H1 (cell line): ENCODE data around the gene PKP3. TPM values are rescaled to one million over a fixed set of nuclear protein-coding genes. Genes with fewer than 3 reads are reported as not detected.

Experiments used
- CTCF ChIA-PET: fragments of 300-600 bp; sonication (Branson Sonifier 250); formaldehyde crosslinking; loops from one replicate; lab custom pipeline; 2021; ENCODE audit not compliant: partially characterized antibody; lab: Charles Lee
- POLR2A ChIA-PET: fragments of 300-600 bp; sonication (Branson Sonifier 250); formaldehyde crosslinking; loops from one replicate; lab custom pipeline; 2021; ENCODE audit warnings: inconsistent platforms; ENCODE audit not compliant: partially characterized antibody; lab: Charles Lee
- DNase-seq, 2 experiments: peaks; one replicate each; pipeline versions ENCODE4 v3.0.0 to v3.0.0-alpha.2; 2010 to 2022; ENCODE audit warnings: low spot score in 2 of 2, low read depth in 1 of 2, mixed read lengths in 1 of 2
- FAIRE-seq: peaks from 2 replicates; lab custom pipeline; 2011; peaks lifted over from hg19 to GRCh38; lab: Jason Lieb, UNC
- H2AFZ ChIP-seq: 2 replicates; pipeline ENCODE4 v1.8.1; 2012; ENCODE audit warnings: low read length, inconsistent platforms
- H2AK5ac ChIP-seq: 2 replicates; pipeline ENCODE4 v1.6.1; 2013; ENCODE audit warnings: low read depth, low read length
- H2BK120ac ChIP-seq: replicated peaks from 2 replicates; pipeline ENCODE3; 2013; ENCODE audit warnings: low read depth, low read length, inconsistent platforms
- H2BK12ac ChIP-seq: 2 replicates; pipeline ENCODE4 v1.6.1; 2013; ENCODE audit warnings: low read depth, low read length
- H2BK15ac ChIP-seq: 2 replicates; pipeline ENCODE4 v1.6.1; 2013; ENCODE audit warnings: low read length
- H2BK20ac ChIP-seq: 2 replicates; pipeline ENCODE4 v1.6.1; 2013; ENCODE audit warnings: low read length
- H2BK5ac ChIP-seq: 2 replicates; pipeline ENCODE4 v1.6.1; 2013; ENCODE audit warnings: low read depth, low read length
- H3K14ac ChIP-seq: 2 replicates; pipeline ENCODE4 v1.6.1; 2013; ENCODE audit warnings: inconsistent platforms; ENCODE audit not compliant: insufficient read length
- H3K18ac ChIP-seq: 2 replicates; pipeline ENCODE4 v1.6.1; 2013; ENCODE audit warnings: low read length; ENCODE audit errors: extremely low read depth
- H3K23ac ChIP-seq: 2 replicates; pipeline ENCODE4 v1.6.1; 2013; ENCODE audit warnings: inconsistent platforms; ENCODE audit not compliant: insufficient read length
- H3K23me2 ChIP-seq: 2 replicates; pipeline ENCODE4 v1.6.1; 2013; ENCODE audit warnings: low read depth, low read length
- H3K27ac ChIP-seq: 2 replicates; pipeline ENCODE4 v1.6.1; 2011; ENCODE audit warnings: low read depth, low read length, inconsistent platforms
- H3K27me3 ChIP-seq, 4 experiments: replicated peaks in 1 of 4; 1 replicate in 1 of 4; 2 replicates in 3 of 4; pipeline versions ENCODE4 v1.6.1 to v1.8.1; 2011 to 2013; ENCODE audit warnings: low read length in 3 of 4, mild to moderate bottlenecking in 3 of 4, inconsistent platforms in 2 of 4, mixed read lengths in 2 of 4, moderate library complexity in 1 of 4; ENCODE audit not compliant: control insufficient read depth in 3 of 4, insufficient read depth in 3 of 4; ENCODE audit errors: extremely low read depth in 1 of 4
- H3K36me3 ChIP-seq, 4 experiments: 2 replicates each; pipeline versions ENCODE4 v1.6.1 to v1.8.1; 2011 to 2013; ENCODE audit warnings: mild to moderate bottlenecking in 4 of 4, low read length in 3 of 4, moderate library complexity in 2 of 4, control low read depth in 1 of 4, inconsistent platforms in 1 of 4; ENCODE audit not compliant: insufficient read depth in 4 of 4, control insufficient read depth in 2 of 4
- H3K4ac ChIP-seq: replicated peaks from 2 replicates; pipeline ENCODE3; 2013; ENCODE audit warnings: low read length, low read depth, mixed read lengths, inconsistent platforms; ENCODE audit not compliant: insufficient read length
- H3K4me1 ChIP-seq, 4 experiments: replicated peaks in 1 of 4; 1 replicate in 1 of 4; 2 replicates in 3 of 4; pipeline versions ENCODE4 v1.6.1 to v1.8.1; 2011 to 2013; ENCODE audit warnings: low read length in 3 of 4, inconsistent platforms in 2 of 4, mixed read lengths in 1 of 4; ENCODE audit not compliant: insufficient read depth in 4 of 4, control insufficient read depth in 3 of 4
- H3K4me2 ChIP-seq, 2 experiments: 2 replicates each; pipeline versions ENCODE4 v1.6.1 to v1.8.1; 2011 to 2013; ENCODE audit warnings: low read depth in 2 of 2, low read length in 2 of 2, control low read depth in 1 of 2, inconsistent platforms in 1 of 2, mild to moderate bottlenecking in 1 of 2; ENCODE audit not compliant: insufficient read depth in 1 of 2
- H3K4me3 ChIP-seq, 4 experiments: fragments of 200-600, 300-600 bp in 1 of 4; sonication (generic), shearing (Covaris generic), sonication (Bioruptor Twin) in 1 of 4; 2 replicates each; pipeline versions ENCODE4 v1.5.1 to v1.8.1; 2011 to 2016; ENCODE audit warnings: low read length in 4 of 4, low read depth in 3 of 4, control low read depth in 2 of 4, inconsistent platforms in 2 of 4, mild to moderate bottlenecking in 2 of 4, mixed read lengths in 1 of 4, moderate library complexity in 1 of 4; ENCODE audit not compliant: insufficient read depth in 2 of 4; ENCODE audit errors: extremely low read depth in 1 of 4
- H3K56ac ChIP-seq: replicated peaks from 2 replicates; pipeline ENCODE3; 2013; ENCODE audit warnings: low read depth, mild to moderate bottlenecking, mixed read lengths, low read length, inconsistent platforms; ENCODE audit not compliant: insufficient read length
- H3K79me1 ChIP-seq: 2 replicates; pipeline ENCODE4 v1.6.1; 2013; ENCODE audit warnings: low read depth, low read length, control low read depth
- H3K79me2 ChIP-seq, 2 experiments: 2 replicates each; pipeline versions ENCODE4 v1.6.1 to v1.8.1; 2012 to 2013; ENCODE audit warnings: low read length in 2 of 2, mild to moderate bottlenecking in 2 of 2, inconsistent platforms in 1 of 2; ENCODE audit not compliant: insufficient read depth in 2 of 2, control insufficient read depth in 1 of 2
- H3K9ac ChIP-seq, 4 experiments: replicated peaks in 1 of 4; 1 replicate in 1 of 4; 2 replicates in 3 of 4; pipeline versions ENCODE4 v1.6.1 to v1.8.1; 2011 to 2013; ENCODE audit warnings: low read depth in 3 of 4, low read length in 3 of 4, control low read depth in 2 of 4, mild to moderate bottlenecking in 2 of 4, moderate library complexity in 2 of 4, inconsistent platforms in 1 of 4; ENCODE audit errors: extremely low read depth in 1 of 4
- H3K9me3 ChIP-seq, 2 experiments: 2 replicates each; pipeline versions ENCODE4 v1.6.1 to v1.8.1; 2012 to 2013; ENCODE audit warnings: mild to moderate bottlenecking in 2 of 2, moderate library complexity in 2 of 2, control low read depth in 1 of 2, inconsistent platforms in 1 of 2, low read depth in 1 of 2, low read length in 1 of 2, mixed read lengths in 1 of 2; ENCODE audit not compliant: insufficient read depth in 2 of 2
- H4K20me1 ChIP-seq, 2 experiments: replicated peaks in 1 of 2; 2 replicates each; pipeline versions ENCODE3 to v1.8.1; 2011 to 2013; ENCODE audit warnings: inconsistent platforms in 2 of 2, low read length in 2 of 2, mild to moderate bottlenecking in 1 of 2; ENCODE audit not compliant: insufficient read depth in 2 of 2, control insufficient read depth in 1 of 2
- H4K5ac ChIP-seq: 2 replicates; pipeline ENCODE4 v1.6.1; 2013; ENCODE audit warnings: low read length, low read depth, mixed read lengths, inconsistent platforms; ENCODE audit not compliant: insufficient read length
- H4K8ac ChIP-seq: 2 replicates; pipeline ENCODE4 v1.8.0; 2013; ENCODE audit warnings: mild to moderate bottlenecking, moderate library complexity, low read length, inconsistent platforms; ENCODE audit not compliant: insufficient read depth; ENCODE audit errors: extremely low read depth
- H4K91ac ChIP-seq: replicated peaks from 2 replicates; pipeline ENCODE3; 2013; ENCODE audit warnings: low read length, mixed read lengths, inconsistent platforms; ENCODE audit not compliant: insufficient read length
- CREB1 ChIP-seq: IDR thresholded peaks from 2 replicates; pipeline ENCODE4 v1.6.1; 2012; ENCODE audit warnings: inconsistent platforms
- FOSL1 ChIP-seq: IDR thresholded peaks from 2 replicates; pipeline ENCODE4 v1.6.1; 2011; ENCODE audit warnings: mild to moderate bottlenecking, low read depth, low read length, moderate library complexity; ENCODE audit not compliant: insufficient read depth
- HDAC6 ChIP-seq: IDR thresholded peaks from one replicate; pipeline ENCODE4 v1.7.1; 2012; ENCODE audit warnings: low read depth, mild to moderate bottlenecking, inconsistent platforms, low read length, moderate library complexity
- JUN ChIP-seq: IDR thresholded peaks from 2 replicates; pipeline ENCODE4 v1.6.1; 2011; ENCODE audit warnings: low read depth, mild to moderate bottlenecking, improper control_type of control experiment, low read length
- KDM1A ChIP-seq: fragments of 200-600, 300-600 bp; sonication (generic); IDR thresholded peaks from 2 replicates; pipeline ENCODE4 v1.7.1; 2016; ENCODE audit warnings: mild to moderate bottlenecking, low read length, borderline replicate concordance
- KDM5A ChIP-seq: fragments of 200-600 bp; IDR thresholded peaks from 2 replicates; pipeline ENCODE4 v1.7.1; 2012; ENCODE audit warnings: mild to moderate bottlenecking, low read length, inconsistent platforms, mixed read lengths
- MAX ChIP-seq: IDR thresholded peaks from 2 replicates; pipeline ENCODE4 v1.6.1; 2012; ENCODE audit warnings: inconsistent platforms
- POLR2A ChIP-seq, 2 experiments: IDR thresholded peaks; 1 replicate in 1 of 2; 2 replicates in 1 of 2; pipeline ENCODE4 v1.6.1; 2011; ENCODE audit warnings: low read depth in 2 of 2, low read length in 2 of 2, mild to moderate bottlenecking in 2 of 2; ENCODE audit errors: control extremely low read depth in 1 of 2
- SIN3A ChIP-seq, 2 experiments: IDR thresholded peaks in 1 of 2; conservative IDR thresholded peaks in 1 of 2; 2 replicates each; pipeline ENCODE4 v1.6.1; 2011 to 2012; ENCODE audit warnings: low read length in 2 of 2, improper control_type of control experiment in 1 of 2, low read depth in 1 of 2, mild to moderate bottlenecking in 1 of 2
- SIX5 ChIP-seq: IDR thresholded peaks from 2 replicates; pipeline ENCODE4 v1.6.1; 2011; ENCODE audit warnings: mild to moderate bottlenecking, low read depth, low read length
- TCF12 ChIP-seq: IDR thresholded peaks from 2 replicates; pipeline ENCODE4 v1.6.1; 2011; ENCODE audit warnings: low read depth, mild to moderate bottlenecking, low read length
- WGBS, 2 experiments: shearing (Covaris generic) in 1 of 2; methylation state at CpG; one replicate each; pipeline versions ENCODE4 v1.1.6 to v1.1.7; 2013 to 2015; ENCODE audit warnings: low lambda C conversion rate in 2 of 2, mixed read lengths in 2 of 2, inconsistent platforms in 1 of 2, low coverage in 1 of 2, missing lambda C conversion rate in 1 of 2; ENCODE audit not compliant: insufficient replicate concordance in 2 of 2, insufficient coverage in 1 of 2, insufficient read length in 1 of 2; ENCODE audit errors: extremely low coverage in 1 of 2, missing lambda C conversion rate in 1 of 2; 5-methylcytosine and 5-hydroxymethylcytosine counted together
- polyA plus RNA-seq, 7 experiments: library from polyadenylated mRNA; depleted of rRNA in 3 of 7; stranded (reverse) in 5 of 7; unstranded in 2 of 7; fragments of >200 nt in 5 of 7; fragments of 200-250 nt in 2 of 7; gene quantifications; 1 replicate in 5 of 7; 2 replicates in 1 of 7; 4 replicates in 1 of 7; pipeline versions ENCODE4 v1.2.1 to v1.2.3, GENCODE V29; 2011 to 2013; ENCODE audit warnings: missing spikeins in 2 of 7, mixed read lengths in 2 of 7
- total RNA-seq: library from RNA; stranded (reverse); fragmentation: NEBNext Ultra II Directional; extraction: Animal tissue kit (Norgen Biotek cat#: 25700); gene quantifications from 2 replicates; pipeline ENCODE4 v1.2.1, GENCODE V29; 2021

Gene PKP3
- total and polyA plus RNA-seq, 2 of the 8 experiments (the other 6 are each of a cell fraction or from before 2014, with no cell fraction given), result 16.7 to 28.7 TPM

GRCh38 chr11:413120-414081 is 19.4 kb downstream of the PKP3 start:
- Histone ChIP-seq H4K91ac (no peak overlapping the region), H3K4me2 (no peak overlapping the region), H2AK5ac (no peak overlapping the region), H3K23ac (no peak overlapping the region), H3K27me3 (peaks cover 0 to 13% (median 4%) of the 10 kb centered on the region in 4 experiments; a peak in 5 of 7 replicates), H4K5ac (no peak overlapping the region), H4K20me1 (peaks cover 11 to 13% of the 10 kb centered on the region in 2 experiments), H2AFZ (no peak overlapping the region), H2BK12ac (no peak overlapping the region), H3K4me1 (peaks cover 0 to 26% (median 16%) of the 10 kb centered on the region in 4 experiments; a peak in 6 of 7 replicates), H3K27ac (no peak overlapping the region), H3K4me3 (no peak overlapping the region), H3K18ac (no peak overlapping the region), H3K9me3 (no peaks in the 10 kb centered on the region), H3K14ac (no peak overlapping the region), H3K56ac (no peak overlapping the region), H3K4ac (no peak overlapping the region), H2BK20ac (no peak overlapping the region), H3K23me2 (peaks cover 9% of the 10 kb centered on the region; the same call in 1 of the 2 replicates), H3K79me2 (peaks cover 0 to 19% of the 10 kb centered on the region in 2 experiments; a peak in 1 of 4 replicates), H3K79me1 (peaks cover 7% of the 10 kb centered on the region), H3K36me3 (no peaks in the 10 kb centered on the region), H2BK5ac (no peak overlapping the region), H3K9ac (no peak overlapping the region), H2BK15ac (0 out of 2 replicates have a peak overlapping the region, but pooled peaks have one; percentile 61), H4K8ac (no peak overlapping the region), H2BK120ac (no peak overlapping the region)
- DNase-seq (peak in 1 of 2 experiments; percentile 45), FAIRE-seq (no peak)
- ChIA-PET POLR2A (interaction anchor here (0.5 to 1.4 kb wide), 8 partner anchors 11 to 74 kb away, joined by 3 to 5 read pairs (median 3); no protein-coding TSS in a partner anchor), CTCF (interaction anchor here (1.6 kb wide), 1 partner anchor 38 kb away, joined by 4 read pairs; no protein-coding TSS in a partner anchor)
- WGBS, 2 experiments, result 83% methylated on average over 9 of the region's 14 CpGs; no CpG with 5 or more reads in 1 of the 2 experiments
- no peak for TF ChIP-seq POLR2A (IDR thresholded peaks at IDR 0.05; ENCODE audit: control extremely low read depth in 1 of 2, low read depth in 2 of 2, low read length in 2 of 2)
- TF ChIP-seq SIN3A (conservative IDR thresholded peaks at IDR 0.05 in 1 of 2, IDR thresholded peaks at IDR 0.05 in 1 of 2; ENCODE audit: low read depth in 1 of 2, low read length in 2 of 2), result no peak
- TF ChIP-seq SIX5, result no peak
- TF ChIP-seq TCF12, result no peak
- TF ChIP-seq CREB1, result no peak
- no peak for TF ChIP-seq KDM1A
- no peak for TF ChIP-seq JUN
- TF ChIP-seq HDAC6, result no peak
- no peak for TF ChIP-seq MAX
- TF ChIP-seq FOSL1, result no peak
- TF ChIP-seq KDM5A, result no peak
